Measurements from ENCODE around the gene LYZL1. TPM values are rescaled to one million over a fixed set of nuclear protein-coding genes. Genes with fewer than 3 reads are reported as not detected.
"Not testable (repeated sequence)": the region's sequence is repeated elsewhere in the genome, so short reads cannot be mapped to it uniquely, and the experiment has no call there.

LYZL1 gene
- total RNA-seq, 1 donor from 2014 or later = not detected

DNA sequence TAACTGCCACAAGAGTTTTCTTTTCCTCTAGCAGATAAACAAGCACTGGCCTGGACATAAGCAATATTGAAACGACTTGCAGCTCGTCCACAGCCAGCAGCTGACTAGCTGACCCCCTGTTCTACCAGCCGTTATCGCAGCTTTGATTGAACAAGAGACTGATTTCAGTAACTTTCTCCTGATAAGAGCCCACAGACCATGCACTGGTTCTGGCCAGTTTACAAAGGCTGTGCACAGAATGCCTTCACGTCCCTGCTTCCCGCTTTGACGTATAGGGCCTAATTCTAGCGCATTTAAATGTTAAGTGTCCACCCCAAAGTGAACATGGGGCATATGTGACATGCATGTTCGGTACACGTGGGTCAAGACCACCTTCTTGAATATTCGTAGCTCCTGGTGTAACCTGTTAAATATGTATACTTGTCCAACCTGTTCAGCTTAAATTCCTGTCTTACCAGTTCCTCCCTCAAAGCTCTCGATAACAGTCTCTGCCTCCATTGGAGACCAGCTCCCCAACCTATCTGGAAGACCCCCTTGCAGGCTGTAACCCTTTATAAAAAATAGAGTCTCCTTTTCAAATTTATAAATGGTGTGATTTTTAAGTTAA, 69.2 kb downstream of the LYZL1 start:
- intact Hi-C loops (cut with micrococcal nuclease) = no loop called here
- TF ChIP-seq, protein P1, sequence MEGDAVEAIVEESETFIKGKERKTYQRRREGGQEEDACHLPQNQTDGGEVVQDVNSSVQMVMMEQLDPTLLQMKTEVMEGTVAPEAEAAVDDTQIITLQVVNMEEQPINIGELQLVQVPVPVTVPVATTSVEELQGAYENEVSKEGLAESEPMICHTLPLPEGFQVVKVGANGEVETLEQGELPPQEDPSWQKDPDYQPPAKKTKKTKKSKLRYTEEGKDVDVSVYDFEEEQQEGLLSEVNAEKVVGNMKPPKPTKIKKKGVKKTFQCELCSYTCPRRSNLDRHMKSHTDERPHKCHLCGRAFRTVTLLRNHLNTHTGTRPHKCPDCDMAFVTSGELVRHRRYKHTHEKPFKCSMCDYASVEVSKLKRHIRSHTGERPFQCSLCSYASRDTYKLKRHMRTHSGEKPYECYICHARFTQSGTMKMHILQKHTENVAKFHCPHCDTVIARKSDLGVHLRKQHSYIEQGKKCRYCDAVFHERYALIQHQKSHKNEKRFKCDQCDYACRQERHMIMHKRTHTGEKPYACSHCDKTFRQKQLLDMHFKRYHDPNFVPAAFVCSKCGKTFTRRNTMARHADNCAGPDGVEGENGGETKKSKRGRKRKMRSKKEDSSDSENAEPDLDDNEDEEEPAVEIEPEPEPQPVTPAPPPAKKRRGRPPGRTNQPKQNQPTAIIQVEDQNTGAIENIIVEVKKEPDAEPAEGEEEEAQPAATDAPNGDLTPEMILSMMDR (IDR thresholded peaks at IDR 0.05; ENCODE audit: borderline replicate concordance) = no peak
- H3K4me3 ChIP-seq = no peak overlapping the region

DNA sequence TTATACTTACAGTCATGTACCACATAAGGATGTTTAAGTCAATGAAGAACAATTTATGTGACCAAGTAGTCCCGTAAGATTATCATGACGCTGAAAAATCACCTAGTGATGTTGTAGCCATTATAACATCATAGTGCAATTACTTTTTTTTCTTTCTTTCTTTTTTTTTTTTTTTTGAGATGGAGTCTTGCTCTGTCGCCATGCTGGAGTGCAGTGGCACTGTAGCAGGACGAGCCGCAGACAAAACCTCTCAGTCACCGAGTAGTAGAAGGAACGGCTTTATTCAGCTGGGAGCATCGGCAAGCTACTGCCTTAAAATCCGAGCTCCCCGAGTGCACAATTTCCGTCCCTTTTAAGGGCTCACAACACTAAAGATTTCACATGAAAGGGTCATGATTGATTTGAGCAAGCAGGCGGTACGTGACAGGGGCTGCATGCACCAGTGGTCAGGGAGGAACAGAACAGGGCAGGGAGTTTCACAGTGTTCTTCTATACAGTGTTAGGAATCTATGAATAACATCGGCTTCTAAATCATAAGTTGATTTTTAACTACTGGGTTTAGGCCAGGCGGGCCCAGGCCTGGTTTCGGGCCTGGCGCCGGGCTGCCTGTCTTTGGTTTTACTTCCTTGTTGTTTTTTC, 71.5 kb downstream of the LYZL1 start:
- H3K4me1 ChIP-seq; H3K27me3 ChIP-seq (ENCODE audit: low read depth); H3K27ac ChIP-seq (replicated peaks); H3K36me3 ChIP-seq; H3K9me3 ChIP-seq (replicated peaks); H3K4me3 ChIP-seq; DNase-seq; intact Hi-C loops (cut with micrococcal nuclease): not testable (repeated sequence)

More for the DNA sequence above, 69.2 kb downstream of the LYZL1 start:
- H3K36me3 ChIP-seq = no peaks in the 10 kb centered on the region
- no peaks in the 10 kb centered on the region for H3K4me1 ChIP-seq
- no peak for DNase-seq
- no peak overlapping the region for H3K27ac ChIP-seq (replicated peaks)
- no peaks in the 10 kb centered on the region for H3K9me3 ChIP-seq (replicated peaks)
- H3K27me3 ChIP-seq (ENCODE audit: low read depth) = no peaks in the 10 kb centered on the region

Data from left ventricle myocardium inferior (tissue), 1 donor.